Amniotic epithelial cell (primary cell): ENCODE results near the gene PGA5.
A peak's percentile ranks its signal among the peaks of the same experiment; 100 is the strongest.

Source experiments
- DNase-seq: peaks from one replicate; pipeline ENCODE4 v3.0.0-alpha.2; 2010; ENCODE audit warnings: low read depth

Gene PGA5

DNA sequence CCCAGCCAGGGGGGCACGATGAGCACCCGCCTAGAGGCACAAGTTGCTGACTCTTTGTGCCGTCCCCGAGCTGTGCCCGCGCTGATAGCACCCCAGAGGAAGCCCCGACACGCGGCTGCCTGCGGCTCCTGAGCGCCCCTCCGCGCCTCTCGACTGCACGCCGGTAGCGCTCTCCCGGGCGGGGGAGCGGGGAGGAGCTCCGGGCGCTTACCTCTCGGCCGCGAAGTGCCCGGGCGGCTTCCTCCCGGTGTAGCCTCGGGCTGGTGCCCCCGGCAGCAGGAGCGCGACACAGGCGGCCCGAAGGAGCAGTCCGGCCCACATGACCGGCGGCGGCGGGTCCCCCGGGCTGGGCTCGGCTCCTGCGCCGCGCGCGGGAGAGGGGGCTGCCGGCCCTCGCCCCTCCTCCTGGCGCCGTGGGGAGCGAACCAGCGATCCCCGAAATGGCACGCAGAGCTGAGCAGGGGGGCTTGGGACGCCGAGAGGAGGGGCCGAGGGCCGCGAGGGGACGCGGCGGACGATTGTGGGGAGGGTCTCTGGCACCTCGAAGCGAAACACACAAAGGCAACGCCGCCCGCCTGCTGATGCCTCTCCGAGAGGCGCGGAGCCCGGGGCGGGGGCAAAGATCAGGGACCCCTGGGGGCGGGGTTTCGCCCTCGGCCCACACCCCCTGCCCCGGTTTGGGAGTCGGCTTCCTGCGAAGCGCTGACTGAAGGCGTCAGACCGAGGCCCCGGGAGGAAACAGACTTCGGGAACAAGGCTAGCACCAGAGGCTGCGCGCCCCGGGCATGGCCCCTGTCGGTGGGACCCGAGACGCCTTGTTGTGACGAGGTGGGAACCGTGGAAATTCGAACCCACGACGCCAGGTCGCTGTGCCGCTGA, 54.0 kb downstream of the PGA5 start, which contains the start of gene VWCE:
VWCE (minus strand) TSS at position 600 of the 879 bp plus-strand sequence; CDS start at position 321, 279 bp downstream.
- peak; percentile 32 for DNase-seq

DNA sequence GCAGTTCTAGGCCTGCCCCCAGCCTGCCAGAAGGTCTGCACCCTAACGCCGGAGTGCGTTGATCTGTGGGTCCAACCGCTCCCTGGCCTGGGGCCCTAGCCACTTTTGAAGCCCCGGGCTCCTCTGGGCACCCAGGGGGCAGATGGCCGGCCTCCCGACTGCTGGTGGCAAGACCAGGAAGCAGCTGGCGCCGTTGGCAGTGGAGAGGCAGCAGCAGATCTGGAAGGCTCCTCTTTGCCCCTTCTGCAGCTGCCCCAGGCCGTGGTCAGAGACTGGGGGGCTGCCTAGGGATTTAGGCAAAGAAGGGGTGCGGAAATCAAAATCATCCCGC, 54.6 kb downstream of the PGA5 start:
- DNase-seq, result no peak

DNA sequence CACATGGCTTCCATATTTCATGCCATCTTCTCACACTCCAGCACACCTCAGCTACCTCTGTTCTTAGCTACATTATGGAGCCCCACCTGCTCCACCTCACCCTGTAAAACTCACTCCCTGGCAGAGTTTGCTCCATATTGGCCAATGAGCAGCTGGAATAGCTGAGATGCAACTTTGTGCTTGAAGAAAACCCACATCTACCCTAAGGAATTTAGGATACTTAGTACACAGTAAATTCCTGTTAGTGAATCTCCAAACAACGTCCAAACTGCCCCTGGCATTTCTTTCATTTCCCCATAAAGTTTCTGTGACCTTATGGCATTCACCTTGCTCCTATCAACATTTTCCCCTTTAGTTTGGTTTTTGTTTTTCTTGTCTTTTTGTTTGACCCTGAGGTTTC, 56.4 kb downstream of the PGA5 start:
- DNase-seq, result peak; percentile 17

DNA sequence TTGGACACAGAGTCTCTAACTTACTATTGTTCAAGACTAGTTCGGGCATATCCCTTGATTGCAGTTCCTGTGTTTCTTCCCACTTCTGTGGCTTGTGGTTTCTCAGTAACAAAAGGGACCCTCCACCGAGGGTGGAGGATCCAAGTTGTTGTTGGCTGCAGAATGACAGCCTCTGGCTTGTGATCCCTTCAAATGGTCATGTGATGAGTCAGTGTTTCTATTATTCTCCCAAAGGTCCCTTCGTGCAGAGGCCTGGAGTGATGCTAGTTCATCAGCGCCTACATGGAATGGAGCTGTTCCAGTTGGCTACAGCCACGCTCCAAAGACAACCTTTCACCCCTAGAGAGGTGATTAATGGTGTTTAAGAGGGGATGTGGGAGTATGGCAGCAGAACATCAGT, 56.8 kb downstream of the PGA5 start:
- DNase-seq, result peak; percentile 64

DNA sequence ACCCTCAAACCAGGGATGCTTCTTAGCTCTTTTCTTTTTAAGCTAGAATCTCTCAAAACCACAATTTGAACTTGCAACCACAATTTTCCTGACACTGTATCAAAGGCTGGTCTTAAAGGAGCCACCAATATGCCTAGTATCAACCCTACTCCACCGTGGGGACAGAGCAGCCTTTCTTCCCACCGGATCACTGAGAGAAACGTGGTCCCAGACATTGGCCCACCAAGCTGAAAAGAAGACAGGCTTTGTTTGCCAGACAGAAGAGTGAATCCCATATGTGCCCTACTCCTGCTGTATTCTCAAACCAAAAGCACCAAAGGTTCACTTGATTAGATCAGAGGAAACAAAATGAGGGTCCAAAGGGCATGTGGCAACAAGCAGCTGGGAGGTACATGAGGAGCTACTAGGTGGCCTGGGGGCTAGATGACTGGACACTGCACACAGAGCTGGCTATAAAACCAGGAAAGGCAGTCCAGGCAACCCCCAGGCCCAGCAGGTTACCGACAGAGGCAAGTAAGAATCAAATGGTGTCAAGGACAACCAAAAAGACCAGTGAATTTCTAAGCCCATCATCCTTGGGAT, 57.8 kb downstream of the PGA5 start:
- no peak for DNase-seq
